ENCODE measurements around the gene STX5. TPM values are rescaled to one million over a fixed set of nuclear protein-coding genes. Genes with fewer than 3 reads are reported as not detected.
"Not testable (repeated sequence)": the region's sequence is repeated elsewhere in the genome, so short reads cannot be mapped to it uniquely, and the experiment has no call there.

The STX5 gene
- polyA plus RNA-seq, 2 of the 4 experiments (the other 2 are of a cell fraction) = 19.5 to 32.3 TPM

- TF ChIP-seq CHD4 (IDR thresholded peaks at IDR 0.05; ENCODE audit: borderline replicate concordance) (0 out of 2 replicates have a peak, but pooled peaks have one; percentile 31), BCL3 (IDR thresholded peaks at IDR 0.05) (0 out of 3 replicates have a peak, but pooled peaks have one; percentile 50), SMC3 (IDR thresholded peaks at IDR 0.05) (no peak)
Observed at GRCh38 chr11:62771144-62772021, 60.5 kb downstream of the STX5 start, which contains the start of gene TAF6L (continued).

- TF ChIP-seq CBX8 (IDR thresholded peaks at IDR 0.05) (no peak), TP53 (CRISPR knock-in tag; IDR thresholded peaks at IDR 0.05) (peak; percentile 46; the same call in 1 of the 2 replicates)
- WGBS (ENCODE audit: missing lambda C conversion rate) = 38% methylated on average over 18 of the region's 18 CpGs
- Histone ChIP-seq H3K4me2 (peak overlapping the region; percentile 75), H3K4me3 (peak overlapping the region; percentile 78), H3K9me3 (no peaks in the 10 kb centered on the region), H3K4me1 (peaks cover 15% of the 10 kb centered on the region), H3K27ac (peak overlapping the region; percentile 93 to 94)
- DNase-seq (ENCODE audit: low read depth in 1 of 2, low spot score in 1 of 2) = no peak
- CTCF ChIA-PET = interaction anchor here (0.6 to 13.8 kb wide), 7 partner anchors 10 to 241 kb away, joined by 3 to 211 read pairs (median 4); partner anchors contain the start of genes POLR2G and TMEM179B
- POLR2A ChIA-PET = interaction anchor here (0.5 to 6.8 kb wide), 12 partner anchors 9 to 179 kb away, joined by 3 to 63 read pairs (median 6); partner anchors contain the start of genes B3GAT3, C11orf98, CSKMT and HNRNPUL2
- peak; percentile 14 to 25; a peak in 5 of 6 replicates for ATAC-seq
- FAIRE-seq = no peak
Observed at GRCh38 chr11:62770778-62771143, 61.1 kb downstream of the STX5 start.

GRCh38 chr11:62760867-62761227 lies 71.0 kb downstream of the STX5 start:
- H3K4me2 ChIP-seq = peak overlapping the region; percentile 65
- FAIRE-seq = not testable (repeated sequence)

GRCh38 chr11:62757846-62758788 lies 73.7 kb downstream of the STX5 start:
- 68% methylated on average over 9 of the region's 9 CpGs for WGBS (ENCODE audit: missing lambda C conversion rate)
- H3K27ac ChIP-seq = no peak overlapping the region
- no peak for FAIRE-seq
- DNase-seq (ENCODE audit: low read depth in 1 of 2, low spot score in 1 of 2) = no peak
- no peak overlapping the region for H3K4me2 ChIP-seq
- ChIA-PET POLR2A (interaction anchor here (1.1 kb wide), 1 partner anchor 83 kb away, joined by 3 read pairs; no protein-coding TSS in a partner anchor), CTCF (interaction anchor here (0.6 to 3.6 kb wide), 4 partner anchors 11 to 31 kb away, joined by 3 to 19 read pairs (median 6); partner anchors contain the start of gene TMEM179B)
- no peak overlapping the region for H3K4me3 ChIP-seq
- H3K4me1 ChIP-seq = peaks cover 16% of the 10 kb centered on the region; the same call in 2 of the 3 replicates
- ATAC-seq = no peak
- no peaks in the 10 kb centered on the region for H3K9me3 ChIP-seq
- TF ChIP-seq ELK1 (IDR thresholded peaks at IDR 0.05; ENCODE audit: low read depth, low read length) = no peak
- no peak for TF ChIP-seq CBX2 (IDR thresholded peaks at IDR 0.05; ENCODE audit: borderline replicate concordance, low read depth)
- TF ChIP-seq USF2 (IDR thresholded peaks at IDR 0.05) = no peak
- TF ChIP-seq SMC3 (IDR thresholded peaks at IDR 0.05) = no peak
- no peak for TF ChIP-seq REST (IDR thresholded peaks at IDR 0.05)
- no peak for TF ChIP-seq BHLHE40 (IDR thresholded peaks at IDR 0.05; ENCODE audit: low read depth, low read length)
- TF ChIP-seq CTCF (IDR thresholded peaks at IDR 0.05) = no peak
- no peak for TF ChIP-seq HOXB13 (CRISPR knock-in tag; IDR thresholded peaks at IDR 0.05; ENCODE audit: low read depth)
- TF ChIP-seq EHMT2 (IDR thresholded peaks at IDR 0.05; ENCODE audit: low read depth) = no peak
- TF ChIP-seq ZC3H11A (IDR thresholded peaks at IDR 0.05) = no peak
- no peak for TF ChIP-seq RNF2 (IDR thresholded peaks at IDR 0.05; ENCODE audit: borderline replicate concordance, low read depth)
- no peak for TF ChIP-seq RCOR1 (IDR thresholded peaks at IDR 0.05; ENCODE audit: low read depth, low read length)

More at GRCh38 chr11:62760867-62761227, 71.0 kb downstream of the STX5 start:
- not testable (repeated sequence) for H3K9me3 ChIP-seq, H3K4me1 ChIP-seq
- DNase-seq (ENCODE audit: low read depth in 1 of 2, low spot score in 1 of 2) (peak in 1 of 2 experiments; percentile 31), ATAC-seq (peak in 1 of 2 experiments; percentile 39; a peak in 3 of 6 replicates)
- WGBS (ENCODE audit: missing lambda C conversion rate) = 24% methylated on average over 9 of the region's 9 CpGs
- H3K4me3 ChIP-seq = peak overlapping the region; percentile 69
- peak overlapping the region; percentile 75 to 90 for H3K27ac ChIP-seq
- ChIA-PET CTCF (interaction anchor here (0.6 to 3.6 kb wide), 8 partner anchors 9 to 1110 kb away, joined by 3 to 23 read pairs (median 4); partner anchors contain the start of genes TAF6L and TMEM179B), POLR2A (interaction anchor here (1.0 to 2.3 kb wide), 8 partner anchors 7 to 120 kb away, joined by 4 to 20 read pairs (median 8); partner anchors contain the start of genes HNRNPUL2, SLC3A2, TAF6L and TMEM179B)

Data from A549 (cell line).